Measurements from ENCODE around the gene NET1. TPM values are rescaled to one million over a fixed set of nuclear protein-coding genes. Genes with fewer than 3 reads are reported as not detected.
"Not testable (repeated sequence)": the region's sequence is repeated elsewhere in the genome, so short reads cannot be mapped to it uniquely, and the experiment has no call there.

NET1 gene
- total RNA-seq, 2 experiments from 2014 or later = 20.3 to 22.7 TPM

DNA sequence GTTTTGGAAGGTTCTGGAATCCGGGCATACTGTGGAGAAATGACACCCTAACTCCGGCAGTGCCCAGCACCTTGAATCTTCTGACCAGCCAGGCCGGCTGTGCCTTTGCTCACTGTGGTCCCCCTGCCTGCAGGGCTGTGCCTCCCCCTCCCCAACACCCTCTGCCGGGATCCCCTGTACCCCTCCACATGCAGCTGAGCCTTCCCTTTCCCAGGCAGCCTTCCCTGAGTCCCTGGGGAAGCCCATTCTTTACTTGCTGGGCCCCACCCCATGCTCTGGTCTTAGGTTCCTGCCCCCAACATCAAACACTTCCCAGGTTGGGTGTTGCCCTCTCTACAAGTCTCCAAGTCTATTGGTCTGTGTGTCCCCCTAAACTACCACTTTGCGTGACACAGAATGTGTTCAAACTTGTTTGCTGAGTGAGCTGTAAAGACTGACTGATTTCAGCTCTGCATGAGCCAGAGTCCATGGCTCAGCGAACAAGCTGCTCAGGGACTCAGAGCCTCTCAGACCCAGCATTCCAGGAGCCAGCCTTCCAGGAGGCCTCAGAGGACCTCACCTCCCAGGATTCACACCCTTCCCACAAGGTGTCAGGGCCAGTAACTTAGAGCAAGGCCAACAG is 55.4 kb downstream of the NET1 start:
- POLR2A ChIA-PET = no interaction called here
- H3K4me1 Mint-ChIP-seq = no peaks in the 10 kb centered on the region
- no peak for ATAC-seq (ENCODE audit: low read depth)

DNA sequence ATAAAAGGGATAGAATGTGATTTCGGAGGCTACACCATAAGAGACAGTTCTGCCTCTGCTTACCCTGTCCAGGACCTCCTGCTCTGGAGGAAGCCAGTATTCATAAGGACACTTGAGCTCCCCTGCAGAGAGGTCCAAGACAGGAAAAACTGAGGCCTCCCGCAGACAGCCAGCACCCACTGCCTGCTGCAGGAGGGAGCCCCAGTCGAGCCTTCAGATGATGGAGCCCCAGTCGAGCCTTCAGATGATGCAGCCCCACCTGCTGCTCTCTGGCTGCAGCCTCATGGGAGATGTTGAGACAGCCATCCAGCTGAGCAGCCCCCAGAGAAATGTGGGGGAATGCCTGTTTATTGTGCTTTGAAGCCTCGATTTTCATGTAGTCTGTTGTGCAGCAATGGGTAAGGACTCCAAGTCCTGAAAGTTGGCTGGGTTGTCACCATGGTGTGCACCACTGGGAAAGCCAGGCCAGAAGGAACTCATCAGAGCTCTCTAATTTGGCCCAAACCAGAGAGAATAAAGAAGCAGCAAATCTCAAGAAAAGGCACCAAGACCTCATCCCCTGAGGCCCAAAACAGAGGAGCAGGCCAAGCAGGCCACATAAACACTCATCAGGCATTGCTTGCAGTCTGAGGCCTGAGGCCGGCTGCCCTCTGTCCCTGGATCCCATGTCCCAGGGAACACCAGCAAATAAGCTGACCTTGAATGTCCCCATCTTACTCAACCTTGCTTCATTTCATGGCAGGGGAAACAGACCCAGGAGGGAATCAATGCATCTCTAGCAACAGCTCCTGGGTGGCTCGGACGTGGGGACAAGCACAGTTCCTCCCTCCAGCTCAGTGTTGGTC is 56.1 kb downstream of the NET1 start:
- Mint-ChIP-seq H3K4me3 (no peak overlapping the region), H3K27ac (no peak overlapping the region), H3K36me3 (no peaks in the 10 kb centered on the region), H3K4me1 (no peaks in the 10 kb centered on the region), H3K9me3 (no peaks in the 10 kb centered on the region), H3K27me3 (peaks cover 2% of the 10 kb centered on the region)
- DNase-seq = no peak
- POLR2A ChIA-PET = no interaction called here
- ATAC-seq (ENCODE audit: low read depth) = no peak

More for the DNA sequence above, 55.4 kb downstream of the NET1 start:
- no peak for DNase-seq
- Mint-ChIP-seq H3K27me3 (peaks cover 2% of the 10 kb centered on the region), H3K27ac (no peak overlapping the region), H3K4me3 (no peak overlapping the region), H3K9me3 (no peaks in the 10 kb centered on the region), H3K36me3 (peaks cover 3% of the 10 kb centered on the region)

DNA sequence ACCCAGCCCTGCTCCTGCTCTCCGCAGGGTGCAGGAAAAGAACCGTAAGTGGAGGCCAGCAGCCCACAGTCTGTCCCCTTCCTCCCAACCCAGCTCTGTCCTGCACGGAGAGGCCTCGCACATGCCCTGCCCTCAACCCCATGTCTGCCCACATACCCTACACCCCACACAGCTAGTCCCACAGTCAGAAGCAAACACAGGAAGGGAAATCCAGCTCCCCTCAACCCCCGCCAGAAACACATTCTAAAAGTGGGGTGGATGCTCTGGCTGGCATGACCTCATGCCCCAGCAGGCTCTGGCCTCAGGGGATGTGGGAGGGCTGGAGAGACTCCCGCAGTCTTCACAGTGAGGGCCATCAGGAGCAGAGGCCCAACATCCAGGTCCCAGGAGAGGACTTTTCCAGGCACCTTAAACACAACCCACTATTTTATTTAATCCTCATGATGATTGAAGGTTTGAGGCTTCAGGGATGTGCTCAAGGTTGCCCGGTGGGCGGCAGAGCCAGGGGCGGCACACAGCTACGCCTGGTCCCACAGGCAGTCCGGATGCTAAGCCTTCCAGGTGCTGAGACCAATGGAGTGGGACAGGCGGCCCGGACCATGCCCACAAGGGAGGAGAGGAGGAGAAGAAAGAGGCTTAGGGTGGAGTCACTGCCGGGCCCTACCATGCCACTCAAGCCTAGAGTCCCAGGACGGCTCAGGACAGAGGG is 57.1 kb downstream of the NET1 start:
- Mint-ChIP-seq H3K27me3 (no peaks in the 10 kb centered on the region), H3K27ac (no peak overlapping the region), H3K36me3 (no peaks in the 10 kb centered on the region), H3K4me3 (no peak overlapping the region), H3K9me3 (no peaks in the 10 kb centered on the region), H3K4me1 (no peaks in the 10 kb centered on the region)
- POLR2A ChIA-PET = no interaction called here
- DNase-seq (no peak), ATAC-seq (ENCODE audit: low read depth) (no peak)

DNA sequence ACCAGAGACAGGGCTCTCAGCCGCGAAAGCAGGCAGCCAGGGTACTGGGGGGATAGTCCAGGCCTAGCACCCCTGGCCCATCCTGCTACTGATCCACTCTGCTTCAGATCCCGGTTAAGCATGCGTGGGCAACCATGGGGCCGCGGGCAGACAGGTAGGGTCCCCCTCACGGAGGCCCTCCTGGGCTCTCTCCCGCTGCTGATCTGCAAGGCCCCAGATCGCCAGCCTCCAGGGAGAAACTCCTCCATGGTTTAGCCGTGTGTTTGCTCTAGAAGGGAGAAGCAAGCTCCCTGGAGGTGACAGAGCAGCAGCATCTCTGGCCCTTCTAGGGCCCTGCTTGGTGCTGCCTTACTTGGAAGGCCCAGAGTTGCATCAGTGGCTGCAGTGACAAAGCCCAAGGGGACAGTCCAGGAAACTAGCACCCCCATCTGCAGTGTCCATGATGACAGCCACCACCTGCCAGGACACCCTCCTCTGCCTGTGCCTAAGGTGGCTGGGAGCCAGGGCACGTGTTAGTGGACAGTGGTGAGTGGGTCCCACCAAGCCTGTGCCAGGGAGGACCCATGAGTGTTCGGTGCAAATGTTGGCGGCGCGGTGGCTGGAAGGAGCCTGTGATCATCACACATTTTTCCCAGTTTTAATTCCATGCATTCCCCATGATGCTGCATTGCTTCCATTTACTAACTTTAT is 57.9 kb downstream of the NET1 start:
- Mint-ChIP-seq H3K4me1 (no peaks in the 10 kb centered on the region), H3K9me3 (no peaks in the 10 kb centered on the region), H3K27ac (no peak overlapping the region), H3K27me3 (no peaks in the 10 kb centered on the region), H3K36me3 (no peaks in the 10 kb centered on the region), H3K4me3 (no peak overlapping the region)
- POLR2A ChIA-PET = no interaction called here
- ATAC-seq (ENCODE audit: low read depth) = no peak
- DNase-seq = no peak

DNA sequence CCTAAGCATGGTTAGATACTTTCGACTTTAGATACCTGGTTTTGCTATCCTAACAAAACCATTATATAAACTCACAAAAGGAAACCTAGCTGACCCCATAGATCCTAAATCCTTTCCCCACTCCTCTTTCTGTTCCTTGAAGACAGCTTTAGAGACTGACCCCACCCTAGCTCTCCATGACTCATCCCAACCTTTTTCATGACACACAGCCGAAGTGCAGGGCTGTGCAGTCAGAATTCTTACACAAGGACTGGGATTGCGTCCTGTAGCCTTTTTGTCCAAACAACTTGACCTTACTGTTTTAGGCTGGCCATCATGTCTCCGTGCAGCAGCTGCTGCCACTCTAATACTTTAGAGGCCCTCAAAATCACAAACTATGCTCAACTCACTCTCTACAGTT is 62.3 kb downstream of the NET1 start:
- POLR2A ChIA-PET; H3K36me3 Mint-ChIP-seq; H3K27me3 Mint-ChIP-seq; DNase-seq; H3K9me3 Mint-ChIP-seq; ATAC-seq (ENCODE audit: low read depth); H3K4me3 Mint-ChIP-seq; H3K27ac Mint-ChIP-seq; H3K4me1 Mint-ChIP-seq: not testable (repeated sequence)

DNA sequence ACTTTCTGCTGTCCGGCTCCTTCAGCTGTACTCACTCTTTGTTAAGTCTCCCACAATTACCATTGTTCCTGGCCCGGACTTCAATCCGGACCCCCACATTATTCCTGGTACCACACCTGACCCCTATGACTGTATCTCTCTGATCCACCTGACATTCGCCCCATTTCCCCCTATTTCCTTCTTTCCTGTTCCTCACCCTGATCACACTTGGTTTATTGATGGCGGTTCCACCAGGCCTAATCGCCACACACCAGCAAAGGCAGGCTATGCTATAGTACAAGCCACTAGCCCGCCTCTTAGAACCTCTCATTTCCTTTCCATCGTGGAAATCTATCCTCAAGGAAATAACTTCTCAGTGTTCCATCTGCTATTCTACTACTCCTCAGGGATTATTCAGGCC is 62.7 kb downstream of the NET1 start:
- DNase-seq; ATAC-seq (ENCODE audit: low read depth); H3K27ac Mint-ChIP-seq; H3K4me3 Mint-ChIP-seq; H3K36me3 Mint-ChIP-seq; H3K27me3 Mint-ChIP-seq; H3K9me3 Mint-ChIP-seq; H3K4me1 Mint-ChIP-seq; POLR2A ChIA-PET: not testable (repeated sequence)

DNA sequence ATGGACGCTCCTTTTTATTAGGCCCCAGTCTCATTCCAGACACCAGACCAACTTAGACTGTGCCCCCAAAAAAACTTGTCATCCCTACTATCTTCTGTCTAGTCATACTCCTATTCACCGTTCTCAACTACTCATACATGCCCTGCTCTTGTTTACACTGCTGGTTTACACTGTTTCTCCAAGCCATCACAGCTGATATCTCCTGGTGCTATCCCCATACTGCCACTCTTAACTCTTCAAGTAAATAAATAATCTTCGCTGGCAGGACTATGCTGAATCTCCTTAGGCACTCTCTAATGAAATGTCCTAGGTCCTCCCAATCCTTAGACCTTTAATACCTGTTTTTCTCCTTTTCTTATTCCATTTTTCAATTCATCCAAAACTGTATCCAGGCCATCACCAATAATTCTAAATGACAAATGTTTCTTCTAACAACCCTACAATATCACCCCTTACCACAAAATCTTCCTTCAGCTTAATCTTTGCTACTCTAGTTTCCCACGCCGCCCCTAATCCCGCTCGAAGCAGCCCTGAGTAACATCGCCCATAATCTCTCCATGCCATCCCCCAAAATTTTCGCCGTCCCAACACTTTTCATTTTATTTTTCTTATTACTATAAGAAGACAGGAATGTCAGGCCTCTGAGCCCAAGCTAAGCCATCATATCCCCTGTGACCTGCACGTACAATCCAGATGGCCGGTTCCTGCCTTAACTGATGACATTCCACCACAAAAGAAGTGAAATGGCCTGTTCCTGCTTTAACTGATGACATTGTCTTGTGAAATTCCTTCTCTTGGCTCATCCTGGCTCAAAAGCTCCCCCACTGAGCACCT is 63.8 kb downstream of the NET1 start:
- H3K4me1 Mint-ChIP-seq; DNase-seq; POLR2A ChIA-PET; H3K27me3 Mint-ChIP-seq; H3K27ac Mint-ChIP-seq; ATAC-seq (ENCODE audit: low read depth); H3K4me3 Mint-ChIP-seq; H3K9me3 Mint-ChIP-seq; H3K36me3 Mint-ChIP-seq: not testable (repeated sequence)

DNA sequence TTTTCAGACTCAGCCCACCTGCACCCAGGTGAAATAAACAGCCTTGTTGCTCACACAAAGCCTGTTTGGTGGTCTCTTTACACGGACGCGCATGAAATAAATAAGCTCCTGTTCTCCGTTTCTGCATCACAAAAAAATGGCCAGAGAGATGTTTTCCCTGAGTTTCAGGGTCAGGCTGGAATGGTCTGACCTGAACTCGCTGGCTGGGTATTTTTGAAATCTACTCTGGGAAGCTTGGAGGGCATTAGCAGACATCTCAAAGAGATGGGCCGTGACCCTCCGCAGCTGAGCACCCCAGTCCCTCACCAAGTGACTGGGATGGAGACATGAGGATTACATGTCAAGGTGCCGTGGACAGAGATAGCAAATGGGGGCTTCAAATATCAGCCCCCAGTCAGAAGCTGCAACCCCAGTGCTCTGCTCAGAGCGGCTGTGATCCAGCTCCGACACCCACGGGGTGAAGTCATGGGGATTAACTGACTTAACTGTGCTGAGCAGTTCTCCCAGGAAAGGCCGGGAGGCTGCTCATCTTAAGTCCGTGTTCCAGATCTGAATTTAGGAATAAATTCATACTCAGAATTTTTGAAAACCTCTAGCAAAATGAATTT is 64.7 kb downstream of the NET1 start:
- H3K36me3 Mint-ChIP-seq = no peaks in the 10 kb centered on the region
- H3K9me3 Mint-ChIP-seq = no peaks in the 10 kb centered on the region
- no peak for ATAC-seq (ENCODE audit: low read depth)
- POLR2A ChIA-PET = no interaction called here
- H3K4me1 Mint-ChIP-seq = no peaks in the 10 kb centered on the region
- DNase-seq = no peak
- H3K27ac Mint-ChIP-seq = no peak overlapping the region
- no peak overlapping the region for H3K4me3 Mint-ChIP-seq
- H3K27me3 Mint-ChIP-seq = no peaks in the 10 kb centered on the region

DNA sequence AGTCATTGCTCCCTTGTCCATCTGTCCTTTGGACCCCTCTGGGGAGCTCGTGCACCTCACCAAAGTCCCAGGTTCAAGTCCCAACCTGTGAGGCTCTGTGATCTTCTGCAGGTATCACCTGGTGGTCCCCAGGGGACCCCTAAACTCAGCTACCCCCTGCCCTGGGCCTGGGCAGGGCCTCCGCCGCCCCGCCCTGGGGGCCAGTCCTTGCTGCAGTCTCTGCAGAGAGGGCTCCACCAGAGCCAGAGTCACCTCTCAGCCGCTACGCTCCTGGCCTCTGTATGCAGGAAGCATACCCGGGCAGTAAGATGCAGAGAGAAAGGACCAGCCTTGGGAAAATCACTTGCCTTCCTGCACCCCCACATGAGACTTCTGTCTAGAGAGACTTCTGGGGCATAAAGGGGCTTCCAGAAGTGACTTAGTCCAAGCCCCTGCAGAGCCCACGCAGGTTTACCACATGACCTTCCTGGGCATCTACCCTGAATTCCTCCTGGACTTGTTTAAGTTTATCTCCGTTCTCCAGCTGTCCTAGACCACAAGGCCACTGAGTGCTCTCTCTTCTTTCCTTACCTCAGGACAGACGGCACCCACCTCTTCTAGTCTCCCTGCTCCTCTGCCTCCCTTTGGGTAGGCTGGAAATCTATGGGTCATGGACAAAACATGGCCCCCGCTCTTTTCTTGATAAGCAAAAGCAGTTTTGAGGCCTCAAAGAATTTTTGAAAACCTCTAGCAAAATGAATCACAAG is 65.8 kb downstream of the NET1 start:
- Mint-ChIP-seq H3K27ac (peak overlapping the region; percentile 7), H3K36me3 (no peaks in the 10 kb centered on the region), H3K9me3 (no peaks in the 10 kb centered on the region), H3K4me3 (no peak overlapping the region), H3K4me1 (no peaks in the 10 kb centered on the region), H3K27me3 (no peaks in the 10 kb centered on the region)
- DNase-seq (no peak), ATAC-seq (ENCODE audit: low read depth) (no peak)
- POLR2A ChIA-PET = no interaction called here

DNA sequence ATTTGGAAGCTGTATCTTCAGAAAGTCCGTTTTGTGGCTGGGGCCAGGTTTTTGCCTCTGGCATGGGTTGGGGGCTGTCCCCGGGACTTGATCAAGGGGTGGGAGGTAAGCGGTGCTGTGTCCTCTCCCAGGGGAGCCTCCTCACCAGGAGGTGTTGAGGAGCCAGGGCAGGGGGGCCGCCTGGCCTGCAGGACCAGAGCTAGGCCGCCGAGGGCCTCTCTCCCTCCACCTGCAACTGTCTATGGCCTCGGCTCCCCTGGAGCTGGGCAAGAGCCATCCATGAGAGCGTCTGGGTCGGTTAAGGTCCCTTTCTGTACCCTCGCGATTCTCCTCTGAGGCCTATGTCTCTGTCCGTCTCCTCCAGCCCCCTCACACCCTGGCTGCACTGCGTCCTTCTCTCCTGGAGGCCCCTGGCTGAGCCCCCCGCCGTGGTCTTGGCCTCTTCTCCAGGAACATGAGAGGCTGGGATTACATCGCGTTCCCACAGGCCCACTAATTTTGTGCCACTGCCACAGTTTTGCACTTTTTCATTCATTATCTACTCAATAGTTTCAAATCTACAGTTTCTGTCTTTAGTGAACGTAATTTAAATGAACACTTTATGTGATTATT is 66.4 kb downstream of the NET1 start:
- ATAC-seq (ENCODE audit: low read depth) (no peak), DNase-seq (no peak)
- POLR2A ChIA-PET = no interaction called here
- Mint-ChIP-seq H3K9me3 (no peaks in the 10 kb centered on the region), H3K27ac (no peak overlapping the region), H3K27me3 (no peaks in the 10 kb centered on the region), H3K36me3 (no peaks in the 10 kb centered on the region), H3K4me1 (no peaks in the 10 kb centered on the region), H3K4me3 (no peak overlapping the region)

DNA sequence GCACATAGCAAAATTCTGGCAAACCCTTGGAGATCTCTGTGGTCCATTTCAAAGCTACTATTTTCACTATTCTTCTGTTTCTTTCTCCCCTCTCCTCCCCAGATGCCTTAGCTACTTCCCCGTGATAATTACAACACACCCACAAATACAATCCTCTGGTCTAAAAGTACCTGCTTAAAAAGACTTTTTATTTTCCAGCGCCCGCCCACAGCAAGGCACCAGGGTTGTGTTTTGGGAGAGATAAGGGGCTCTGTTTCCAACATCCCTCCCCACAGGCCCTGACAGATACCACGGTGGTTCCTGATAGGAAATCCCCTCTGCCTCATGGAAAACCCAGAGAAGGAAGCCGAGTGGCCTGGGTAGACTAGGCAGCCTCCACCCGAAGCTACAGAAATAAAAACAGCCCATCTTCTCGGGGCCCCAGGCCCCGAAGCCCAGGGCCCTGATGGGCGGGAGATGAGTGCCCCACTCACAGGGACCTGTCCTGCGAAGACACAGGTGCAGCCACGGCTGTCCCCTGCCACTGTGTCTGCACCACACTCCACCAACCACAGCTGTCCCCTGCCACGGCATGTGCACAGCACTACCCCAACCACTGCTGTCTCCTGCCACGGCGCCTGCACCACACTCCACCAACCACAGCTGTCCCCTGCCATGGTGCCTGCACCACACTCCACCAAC is 67.3 kb downstream of the NET1 start:
- Mint-ChIP-seq H3K36me3 (no peaks in the 10 kb centered on the region), H3K4me3 (no peak overlapping the region), H3K27me3 (peaks cover 2% of the 10 kb centered on the region), H3K27ac (peak overlapping the region; percentile 11), H3K9me3 (no peaks in the 10 kb centered on the region), H3K4me1 (no peaks in the 10 kb centered on the region)
- DNase-seq (no peak), ATAC-seq (ENCODE audit: low read depth) (no peak)
- POLR2A ChIA-PET = no interaction called here
